Brain microvascular endothelial cell (primary cell): ENCODE data around the gene NGLY1.

Experiments
- DNase-seq: peaks from one replicate; pipeline ENCODE4 v3.0.0-alpha.2; 2020
- H3K27ac ChIP-seq: fragments of 250-450 bp; sonication (Bioruptor Pico); 2 replicates; pipeline ENCODE4 v1.5.1; 2020; ENCODE audit warnings: mild to moderate bottlenecking, moderate library complexity
- H3K27me3 ChIP-seq: fragments of 250-450 bp; sonication (Bioruptor Pico); replicated peaks from 2 replicates; pipeline ENCODE4 v1.5.1; 2020; ENCODE audit warnings: mild to moderate bottlenecking
- H3K36me3 ChIP-seq: fragments of 250-450 bp; sonication (Bioruptor Pico); replicated peaks from 2 replicates; pipeline ENCODE4 v1.5.1; 2020; ENCODE audit warnings: mild to moderate bottlenecking
- H3K4me3 ChIP-seq: 2 replicates; pipeline ENCODE4 v1.5.1; 2011; ENCODE audit warnings: low read depth, mild to moderate bottlenecking, control low read depth, low read length, moderate library complexity
- CTCF ChIP-seq: IDR thresholded peaks from 2 replicates; pipeline ENCODE4 v1.5.1; 2011; ENCODE audit warnings: low read depth, mild to moderate bottlenecking, moderate library complexity, low read length, control low read depth, inconsistent platforms; ENCODE audit errors: missing control alignments
- in situ Hi-C: cut with HindIII; loops from 2 replicates; pipeline ENCODE4 v1.10.0; 2017; ENCODE audit warnings: low sequenced_read_pairs, low pct_ligation_motif_present

The NGLY1 gene

GRCh38 chr3:25781758-25782594 lies 1.3 kb downstream of the NGLY1 start:
- H3K4me3 ChIP-seq = peak overlapping the region; percentile 88
- no peak overlapping the region for H3K27ac ChIP-seq
- H3K36me3 ChIP-seq = peaks cover 5% of the 10 kb centered on the region
- in situ Hi-C loops = no loop called here
- TF ChIP-seq CTCF = no peak
- no peak for DNase-seq
- no peaks in the 10 kb centered on the region for H3K27me3 ChIP-seq

- Histone ChIP-seq H3K27me3 (no peaks in the 10 kb centered on the region), H3K36me3 (peaks cover 5% of the 10 kb centered on the region), H3K27ac (no peak overlapping the region), H3K4me3 (no peak overlapping the region)
- in situ Hi-C loops = no loop called here
- no peak for DNase-seq
- TF ChIP-seq CTCF = no peak
Observed at GRCh38 chr3:25781145-25781757, 2.0 kb downstream of the NGLY1 start.

GRCh38 chr3:25780618-25781017 lies 2.6 kb downstream of the NGLY1 start:
- Histone ChIP-seq H3K27ac (no peak overlapping the region), H3K36me3 (peaks cover 5% of the 10 kb centered on the region), H3K4me3 (no peak overlapping the region), H3K27me3 (no peaks in the 10 kb centered on the region)
- DNase-seq = no peak
- TF ChIP-seq CTCF = no peak
- in situ Hi-C loops = no loop called here

GRCh38 chr3:25775936-25776335 lies 7.3 kb downstream of the NGLY1 start:
- no peak overlapping the region for H3K4me3 ChIP-seq
- H3K27me3 ChIP-seq = no peaks in the 10 kb centered on the region
- in situ Hi-C loops = no loop called here
- no peak overlapping the region for H3K27ac ChIP-seq
- no peak for TF ChIP-seq CTCF
- no peak for DNase-seq
- H3K36me3 ChIP-seq = peaks cover 12% of the 10 kb centered on the region

- no peak overlapping the region for H3K27ac ChIP-seq
- no peak for TF ChIP-seq CTCF
- DNase-seq = no peak
- peaks cover 2% of the 10 kb centered on the region for H3K36me3 ChIP-seq
- H3K4me3 ChIP-seq = no peak overlapping the region
- no peaks in the 10 kb centered on the region for H3K27me3 ChIP-seq
- in situ Hi-C loops = no loop called here
Observed at GRCh38 chr3:25768851-25769250, 14.4 kb downstream of the NGLY1 start.
